Ishikawa (cell line): Measurements from ENCODE around the gene PSMB10.

Experiments used
- CEBPB ChIP-seq: IDR thresholded peaks from 2 replicates; pipeline ENCODE4 v1.6.1; 2012
- CREB1 ChIP-seq: IDR thresholded peaks from 2 replicates; pipeline ENCODE4 v1.6.1; 2012; ENCODE audit warnings: low read depth
- EGR1 ChIP-seq: IDR thresholded peaks from 2 replicates; pipeline ENCODE4 v1.6.1; 2012
- EP300 ChIP-seq: IDR thresholded peaks from 2 replicates; pipeline ENCODE4 v1.6.1; 2012; ENCODE audit warnings: borderline replicate concordance
- FOXM1 ChIP-seq: IDR thresholded peaks from 2 replicates; pipeline ENCODE4 v1.6.1; 2012; ENCODE audit warnings: low read depth, borderline replicate concordance
- MAX ChIP-seq: IDR thresholded peaks from 2 replicates; pipeline ENCODE4 v1.6.1; 2012
- NFIC ChIP-seq: IDR thresholded peaks from 2 replicates; pipeline ENCODE4 v1.6.1; 2012
- RAD21 ChIP-seq: IDR thresholded peaks from 2 replicates; pipeline ENCODE4 v1.6.1; 2012; ENCODE audit warnings: low read depth
- REST ChIP-seq: IDR thresholded peaks from 2 replicates; pipeline ENCODE4 v1.6.1; 2012; ENCODE audit warnings: low read depth, mild to moderate bottlenecking
- TAF1 ChIP-seq: IDR thresholded peaks from 2 replicates; pipeline ENCODE4 v1.6.1; 2012; ENCODE audit warnings: low read depth, mild to moderate bottlenecking
- TCF12 ChIP-seq: IDR thresholded peaks from 2 replicates; pipeline ENCODE4 v1.6.1; 2012; ENCODE audit warnings: low read depth
- TEAD4 ChIP-seq: IDR thresholded peaks from 2 replicates; pipeline ENCODE4 v1.6.1; 2012
- USF1 ChIP-seq: IDR thresholded peaks from 2 replicates; pipeline ENCODE4 v1.6.1; 2012

- TF ChIP-seq MAX (no peak), CEBPB (no peak), EP300 (no peak), RAD21 (no peak), FOXM1 (no peak), TAF1 (no peak), REST (no peak), EGR1 (no peak), TCF12 (no peak), USF1 (no peak), NFIC (no peak), TEAD4 (no peak), CREB1 (no peak)
Measured at GRCh38 chr16:67943256-67943618, 6.6 kb upstream of the PSMB10 start.
